KMS-11 (cell line): Measurements from ENCODE around the gene HMGN3.

Source experiments
- H2AFZ ChIP-seq: fragments of 200-600 bp; sonication (generic); 2 replicates; pipeline ENCODE4 v1.6.1; 2016; ENCODE audit warnings: antibody characterized with exemption, mixed run types, low read depth
- H3K27ac ChIP-seq: fragments of 200-600 bp; sonication (generic); 2 replicates; pipeline ENCODE4 v1.6.1; 2016; ENCODE audit warnings: mild to moderate bottlenecking, mixed run types
- H3K27me3 ChIP-seq: fragments of 200-600 bp; sonication (generic); 2 replicates; pipeline ENCODE4 v1.6.1; 2017; ENCODE audit warnings: mild to moderate bottlenecking, low read depth, mixed run types, moderate library complexity; ENCODE audit not compliant: insufficient read depth
- H3K36me3 ChIP-seq: fragments of 200-600 bp; sonication (generic); 2 replicates; pipeline ENCODE4 v1.6.1; 2017; ENCODE audit warnings: mild to moderate bottlenecking, mixed run types; ENCODE audit not compliant: insufficient read depth
- H3K4me1 ChIP-seq: fragments of 200-600 bp; sonication (generic); 2 replicates; pipeline ENCODE4 v1.6.1; 2016; ENCODE audit warnings: mild to moderate bottlenecking, low read depth, mixed run types; ENCODE audit not compliant: poor library complexity, severe bottlenecking
- H3K4me2 ChIP-seq: fragments of 200-600 bp; sonication (generic); 2 replicates; pipeline ENCODE4 v1.7.0; 2016; ENCODE audit warnings: mild to moderate bottlenecking, mixed run types
- H3K4me3 ChIP-seq: fragments of 200-600 bp; sonication (generic); IDR thresholded peaks from 2 replicates; pipeline ENCODE4 v1.6.1; 2017; ENCODE audit warnings: low read depth, low read length, mixed read lengths; ENCODE audit not compliant: insufficient read depth
- H3K79me2 ChIP-seq: fragments of 200-600 bp; sonication (generic); 2 replicates; pipeline ENCODE4 v1.6.1; 2016; ENCODE audit warnings: low read depth, mixed run types; ENCODE audit not compliant: insufficient read depth
- H3K9ac ChIP-seq: fragments of 200-600 bp; sonication (generic); 2 replicates; pipeline ENCODE4 v1.6.1; 2016; ENCODE audit warnings: mild to moderate bottlenecking, mixed run types
- H4K20me1 ChIP-seq: fragments of 200-600 bp; sonication (generic); 2 replicates; pipeline ENCODE4 v1.6.1; 2016; ENCODE audit warnings: mild to moderate bottlenecking, mixed run types; ENCODE audit not compliant: insufficient read depth
- TF ChIP-seq, protein P1 (sequence below): fragments of 200-600 bp; sonication (generic); conservative IDR thresholded peaks from 2 replicates; pipeline ENCODE4 v1.6.1; 2017; ENCODE audit warnings: low read depth, mild to moderate bottlenecking, antibody characterized with exemption, low read length, moderate library complexity, mixed read lengths

Gene HMGN3

DNA sequence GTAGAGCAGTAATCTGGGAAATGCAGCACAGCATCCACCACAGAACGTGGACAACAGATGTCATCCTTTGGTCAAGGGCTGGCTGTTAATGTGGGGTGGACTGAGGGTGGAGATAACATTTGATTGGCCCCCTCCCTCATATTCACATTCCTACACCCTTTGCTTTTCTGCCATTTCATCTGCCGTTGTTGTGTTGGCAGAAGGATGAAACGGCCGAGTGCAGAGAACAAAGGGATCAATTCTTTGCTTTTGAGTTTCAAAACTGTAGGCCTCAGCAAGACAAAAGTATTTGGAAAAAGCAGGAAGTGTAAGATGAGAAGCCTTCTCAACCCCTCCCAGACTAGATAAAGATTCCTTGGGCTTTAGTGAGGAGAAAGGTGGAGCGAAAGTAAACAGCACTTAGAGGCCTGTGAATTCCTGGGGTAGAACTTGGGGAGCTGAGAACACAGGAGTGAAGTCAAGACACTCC, 82.2 kb downstream of the HMGN3 start:
- H3K27me3 ChIP-seq, result no peaks in the 10 kb centered on the region
- no peak overlapping the region for H3K4me3 ChIP-seq
- H3K27ac ChIP-seq, result no peak overlapping the region
- TF ChIP-seq, protein P1, sequence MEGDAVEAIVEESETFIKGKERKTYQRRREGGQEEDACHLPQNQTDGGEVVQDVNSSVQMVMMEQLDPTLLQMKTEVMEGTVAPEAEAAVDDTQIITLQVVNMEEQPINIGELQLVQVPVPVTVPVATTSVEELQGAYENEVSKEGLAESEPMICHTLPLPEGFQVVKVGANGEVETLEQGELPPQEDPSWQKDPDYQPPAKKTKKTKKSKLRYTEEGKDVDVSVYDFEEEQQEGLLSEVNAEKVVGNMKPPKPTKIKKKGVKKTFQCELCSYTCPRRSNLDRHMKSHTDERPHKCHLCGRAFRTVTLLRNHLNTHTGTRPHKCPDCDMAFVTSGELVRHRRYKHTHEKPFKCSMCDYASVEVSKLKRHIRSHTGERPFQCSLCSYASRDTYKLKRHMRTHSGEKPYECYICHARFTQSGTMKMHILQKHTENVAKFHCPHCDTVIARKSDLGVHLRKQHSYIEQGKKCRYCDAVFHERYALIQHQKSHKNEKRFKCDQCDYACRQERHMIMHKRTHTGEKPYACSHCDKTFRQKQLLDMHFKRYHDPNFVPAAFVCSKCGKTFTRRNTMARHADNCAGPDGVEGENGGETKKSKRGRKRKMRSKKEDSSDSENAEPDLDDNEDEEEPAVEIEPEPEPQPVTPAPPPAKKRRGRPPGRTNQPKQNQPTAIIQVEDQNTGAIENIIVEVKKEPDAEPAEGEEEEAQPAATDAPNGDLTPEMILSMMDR, result no peak
- H3K4me1 ChIP-seq, result no peaks in the 10 kb centered on the region
- no peaks in the 10 kb centered on the region for H3K36me3 ChIP-seq
- H4K20me1 ChIP-seq, result no peaks in the 10 kb centered on the region
- no peak overlapping the region for H3K9ac ChIP-seq
- no peak overlapping the region for H3K4me2 ChIP-seq
- no peak overlapping the region for H2AFZ ChIP-seq
- H3K79me2 ChIP-seq, result no peaks in the 10 kb centered on the region
